ENCODE measurements around the gene DUSP10.

The DUSP10 gene

GRCh38 chr1:221728037-221728505 is 13.8 kb downstream of the DUSP10 start:
- no peak for DNase-seq

- DNase-seq: no peak
Observed at GRCh38 chr1:221727146-221728036, 14.5 kb downstream of the DUSP10 start.

GRCh38 chr1:221725735-221726672 is 15.9 kb downstream of the DUSP10 start:
- no peak for DNase-seq

GRCh38 chr1:221724931-221725605 is 16.8 kb downstream of the DUSP10 start:
- no peak for DNase-seq

GRCh38 chr1:221723848-221724236 is 18.0 kb downstream of the DUSP10 start:
- DNase-seq: no peak

GRCh38 chr1:221723018-221723847 is 18.7 kb downstream of the DUSP10 start:
- DNase-seq: no peak

- DNase-seq: no peak
Observed at GRCh38 chr1:221722254-221723017, 19.5 kb downstream of the DUSP10 start.

GRCh38 chr1:221720545-221720944 is 21.3 kb downstream of the DUSP10 start:
- DNase-seq: no peak

- DNase-seq: no peak
Observed at GRCh38 chr1:221719987-221720386, 21.9 kb downstream of the DUSP10 start.

GRCh38 chr1:221719278-221719597 is 22.7 kb downstream of the DUSP10 start:
- DNase-seq: no peak

GRCh38 chr1:221718381-221719277 is 23.3 kb downstream of the DUSP10 start:
- no peak for DNase-seq

- DNase-seq: no peak
Observed at GRCh38 chr1:221717485-221717853, 24.4 kb downstream of the DUSP10 start.

GRCh38 chr1:221716713-221717484 is 25.0 kb downstream of the DUSP10 start:
- DNase-seq: no peak

- DNase-seq: no peak
Observed at GRCh38 chr1:221715321-221716169, 26.3 kb downstream of the DUSP10 start.

GRCh38 chr1:221714227-221715152 is 27.4 kb downstream of the DUSP10 start:
- no peak for DNase-seq

- DNase-seq: peak; percentile 77
Observed at GRCh38 chr1:221712776-221713431, 29.0 kb downstream of the DUSP10 start.

GRCh38 chr1:221712198-221712684 is 29.6 kb downstream of the DUSP10 start:
- no peak for DNase-seq

All from activated effector memory CD4-positive, alpha-beta T cell treated with Interleukin-2 at 50 U/mL for 16 hours (primary cell).